Adrenal gland (tissue), 12 donors: ENCODE results near the gene TLR7. TPM values are rescaled to one million over a fixed set of nuclear protein-coding genes. Genes with fewer than 3 reads are reported as not detected.
A peak's percentile ranks its signal among the peaks of the same experiment; 100 is the strongest.

Experiments
- DNase-seq, 7 donors: peaks; one replicate each; pipeline ENCODE4 v3.0.0-alpha.2; 2019 to 2020
- H3K27ac ChIP-seq, 5 donors: fragments of 200-600 bp; sonication (generic) in 4 of 5; 1 replicate in 3 of 5; 2 replicates in 2 of 5; pipeline versions ENCODE4 v1.5.1 to v1.8.0; 2016 to 2020; ENCODE audit warnings: mild to moderate bottlenecking in 1 of 5
- H3K27me3 ChIP-seq: fragments of 200-600 bp; 2 replicates; pipeline ENCODE4 v1.8.0; 2021
- H3K36me3 ChIP-seq, 2 donors: fragments of 200-600 bp; replicated peaks in 1 of 2; 1 replicate in 1 of 2; 2 replicates in 1 of 2; pipeline versions ENCODE4 v1.5.1 to v1.8.0; 2018 to 2022
- H3K4me1 ChIP-seq, 2 donors: fragments of 200-600 bp; replicated peaks in 1 of 2; 1 replicate in 1 of 2; 2 replicates in 1 of 2; pipeline versions ENCODE4 v1.5.1 to v1.8.0; 2018 to 2021
- H3K4me3 ChIP-seq, 4 donors: fragments of 200-600 bp; sonication (generic) in 3 of 4; one replicate each; pipeline ENCODE4 v1.5.1; 2016 to 2018
- H3K9me3 ChIP-seq, 3 donors: fragments of 200-600 bp; sonication (generic) in 1 of 3; replicated peaks in 1 of 3; 1 replicate in 2 of 3; 2 replicates in 1 of 3; pipeline versions ENCODE4 v1.5.1 to v1.8.0; 2016 to 2021
- POLR2A ChIP-seq, 2 donors: fragments of 450-650 bp; IDR thresholded peaks; one replicate each; pipeline ENCODE4 v1.6.1; 2017; ENCODE audit warnings: antibody characterized with exemption in 2 of 2, mild to moderate bottlenecking in 2 of 2, moderate library complexity in 1 of 2
- WGBS, 4 donors: extraction: QIAGEN DNeasy Blood & Tissue Kit in 2 of 4; methylation state at CpG; one replicate each; pipeline versions ENCODE4 v1.1.5 to v1.1.7; 2013 to 2017; 5-methylcytosine and 5-hydroxymethylcytosine counted together
- intact Hi-C, 2 donors: fragments of 100-400 bp; cut with DNase I; formaldehyde crosslinking; loops; one replicate each; pipeline versions ENCODE4 v1.14.1 to v1.15.0; 2022 to 2023
- polyA plus RNA-seq, 3 donors: library from polyadenylated mRNA; stranded (reverse); fragments of 200-250 nt in 2 of 3; fragments of 350-450 nt in 1 of 3; fragmentation: Illumina TruSeq in 1 of 3; extraction: RNeasy Lipid Tissue Mini Kit (QIAGEN cat#74804) in 1 of 3; gene quantifications; one replicate each; pipeline ENCODE4 v1.2.3, GENCODE V29; 2013 to 2014
- total RNA-seq, 9 donors: library from RNA; depleted of rRNA in 4 of 9; stranded (reverse); fragments of >200 nt in 4 of 9; fragments of 120-200 nt in 1 of 9; fragmentation: NEBNext Ultra II Directional in 1 of 9; extraction: Animal tissue kit (Norgen Biotek cat#: 25700) in 1 of 9; gene quantifications; one replicate each; pipeline versions ENCODE4 v1.1.0 to v1.2.4, GENCODE V29; 2013 to 2023
- TF ChIP-seq, protein P1 (sequence below), 6 experiments: fragments of 450-650 bp in 4 of 6; fragments of 200-600 bp in 2 of 6; sonication (generic) in 1 of 6; IDR thresholded peaks; 1 replicate in 5 of 6; 2 replicates in 1 of 6; pipeline versions ENCODE4 v1.5.1 to v1.8.0; 2016 to 2021; ENCODE audit warnings: antibody characterized with exemption in 6 of 6, mild to moderate bottlenecking in 2 of 6, moderate library complexity in 1 of 6
- donor health status: healthy with polysubstance abuse.
- donor health status: Bipolar disorder and iron deficiency.
- donor health status: DM: yes; HTN: yes; CAD: no.
- donor health status: DM: no; HTN: no; CAD: no.
- donor health status: DM: no; HTN: no; CAD: no.
- donor health status: DM: yes; HTN: yes; CAD: no.

TLR7 gene
- total and polyA plus RNA-seq, 12 donors, result 0.18 to 4.0 (median 2.2) TPM

- no peaks in the 10 kb centered on the region for H3K4me1 ChIP-seq
- no peak for DNase-seq
- no peaks in the 10 kb centered on the region for H3K9me3 ChIP-seq
- H3K27me3 ChIP-seq, result peaks cover 22% of the 10 kb centered on the region
- TF ChIP-seq, protein P1, sequence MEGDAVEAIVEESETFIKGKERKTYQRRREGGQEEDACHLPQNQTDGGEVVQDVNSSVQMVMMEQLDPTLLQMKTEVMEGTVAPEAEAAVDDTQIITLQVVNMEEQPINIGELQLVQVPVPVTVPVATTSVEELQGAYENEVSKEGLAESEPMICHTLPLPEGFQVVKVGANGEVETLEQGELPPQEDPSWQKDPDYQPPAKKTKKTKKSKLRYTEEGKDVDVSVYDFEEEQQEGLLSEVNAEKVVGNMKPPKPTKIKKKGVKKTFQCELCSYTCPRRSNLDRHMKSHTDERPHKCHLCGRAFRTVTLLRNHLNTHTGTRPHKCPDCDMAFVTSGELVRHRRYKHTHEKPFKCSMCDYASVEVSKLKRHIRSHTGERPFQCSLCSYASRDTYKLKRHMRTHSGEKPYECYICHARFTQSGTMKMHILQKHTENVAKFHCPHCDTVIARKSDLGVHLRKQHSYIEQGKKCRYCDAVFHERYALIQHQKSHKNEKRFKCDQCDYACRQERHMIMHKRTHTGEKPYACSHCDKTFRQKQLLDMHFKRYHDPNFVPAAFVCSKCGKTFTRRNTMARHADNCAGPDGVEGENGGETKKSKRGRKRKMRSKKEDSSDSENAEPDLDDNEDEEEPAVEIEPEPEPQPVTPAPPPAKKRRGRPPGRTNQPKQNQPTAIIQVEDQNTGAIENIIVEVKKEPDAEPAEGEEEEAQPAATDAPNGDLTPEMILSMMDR (IDR thresholded peaks at IDR 0.05), result no peak
- TF ChIP-seq POLR2A (IDR thresholded peaks at IDR 0.05), result no peak
- no peak overlapping the region for H3K27ac ChIP-seq
- H3K36me3 ChIP-seq, result no peaks in the 10 kb centered on the region
- no peak overlapping the region for H3K4me3 ChIP-seq
- WGBS, 4 donors, result 83 to 94% (median 87%) methylated on average over 5 of the region's 5 CpGs
- intact Hi-C loops, result loop anchor here in 1 of 2 donors (10.0 kb wide), 1 partner anchor 73 kb away; no protein-coding TSS in a partner anchor
Measured at GRCh38 chrX:12898073-12898472, 31.2 kb downstream of the TLR7 start.

GRCh38 chrX:12899506-12899905 lies 32.6 kb downstream of the TLR7 start:
- 48 to 61% (median 55%) methylated on average over 7 of the region's 7 CpGs for WGBS, 4 donors
- no peak for TF ChIP-seq POLR2A (IDR thresholded peaks at IDR 0.05)
- TF ChIP-seq, protein P1 (IDR thresholded peaks at IDR 0.05), result no peak
- no peak for DNase-seq
- H3K27me3 ChIP-seq, result peaks cover 22% of the 10 kb centered on the region
- H3K9me3 ChIP-seq, result no peaks in the 10 kb centered on the region
- intact Hi-C loops, result loop anchor here in 1 of 2 donors (10.0 kb wide), 1 partner anchor 75 kb away; no protein-coding TSS in a partner anchor
- H3K27ac ChIP-seq, result no peak overlapping the region
- no peaks in the 10 kb centered on the region for H3K36me3 ChIP-seq
- H3K4me3 ChIP-seq, result no peak overlapping the region
- H3K4me1 ChIP-seq, result no peaks in the 10 kb centered on the region

DNA sequence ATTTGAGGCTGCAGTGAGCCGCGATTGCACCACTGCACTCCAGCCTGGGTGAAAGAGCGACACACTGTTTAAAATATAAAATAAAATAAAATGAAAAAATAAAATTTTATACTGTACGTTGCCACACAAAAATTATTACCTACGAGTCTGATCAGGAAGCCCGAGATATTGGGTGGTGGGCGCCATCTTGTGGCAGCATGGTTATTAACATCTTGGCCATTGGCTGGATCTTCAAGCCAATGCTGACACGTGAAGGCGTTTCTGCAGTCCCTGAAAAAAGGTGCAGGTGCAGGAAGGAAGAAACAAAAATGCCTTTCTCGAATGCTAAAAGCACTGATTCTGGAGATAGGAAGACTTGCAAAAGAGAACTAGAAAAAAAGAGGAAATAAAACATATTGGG lies 34.6 kb downstream of the TLR7 start:
- TF ChIP-seq, protein P1 (IDR thresholded peaks at IDR 0.05), result peak; percentile 35 to 65 (median 50)
- no peak for TF ChIP-seq POLR2A (IDR thresholded peaks at IDR 0.05)
- no peaks in the 10 kb centered on the region for H3K9me3 ChIP-seq
- no peak overlapping the region for H3K27ac ChIP-seq
- intact Hi-C loops, result no loop called here
- peak; percentile 38 to 79 (median 59) for DNase-seq
- WGBS, 4 donors, result 9 to 16% (median 12%) methylated on average over 10 of the region's 10 CpGs
- no peaks in the 10 kb centered on the region for H3K4me1 ChIP-seq
- peaks cover 22% of the 10 kb centered on the region for H3K27me3 ChIP-seq
- H3K4me3 ChIP-seq, result no peak overlapping the region
- no peaks in the 10 kb centered on the region for H3K36me3 ChIP-seq

- Histone ChIP-seq H3K27me3 (peaks cover 8% of the 10 kb centered on the region), H3K36me3 (no peaks in the 10 kb centered on the region), H3K4me1 (no peaks in the 10 kb centered on the region), H3K4me3 (no peak overlapping the region), H3K27ac (no peak overlapping the region), H3K9me3 (no peaks in the 10 kb centered on the region)
- 60 to 72% (median 68%) methylated on average over 8 of the region's 8 CpGs for WGBS, 4 donors
- TF ChIP-seq, protein P1 (IDR thresholded peaks at IDR 0.05), result no peak
- TF ChIP-seq POLR2A (IDR thresholded peaks at IDR 0.05), result no peak
- peak in 1 of 7 donors; percentile 8 for DNase-seq
- intact Hi-C loops, result no loop called here
Measured at GRCh38 chrX:12903646-12904045, 36.8 kb downstream of the TLR7 start.
